C4-2B (cell line): ENCODE results near the gene ALDOC.
A peak's percentile ranks its signal among the peaks of the same experiment; 100 is the strongest.

ENCODE experiments used
- H3K27ac ChIP-seq: fragments of 450-650 bp; 2 replicates; pipeline ENCODE4 v1.5.1; 2017
- CTCF ChIP-seq: fragments of 450-650 bp; conservative IDR thresholded peaks from 2 replicates; pipeline ENCODE4 v1.5.1; 2017; ENCODE audit warnings: mild to moderate bottlenecking
- ZFX ChIP-seq: fragments of 450-650 bp; IDR thresholded peaks from 2 replicates; pipeline ENCODE4 v1.6.1; 2017

Gene ALDOC

GRCh38 chr17:28569446-28569845 is 7.2 kb downstream of the ALDOC start:
- H3K27ac ChIP-seq: no peak overlapping the region
- TF ChIP-seq CTCF: no peak
- TF ChIP-seq ZFX: no peak

GRCh38 chr17:28567604-28568003 is 9.1 kb downstream of the ALDOC start:
- TF ChIP-seq CTCF: no peak
- TF ChIP-seq ZFX: no peak
- no peak overlapping the region for H3K27ac ChIP-seq

GRCh38 chr17:28563475-28563874 is 13.2 kb downstream of the ALDOC start:
- no peak for TF ChIP-seq ZFX
- TF ChIP-seq CTCF: no peak
- H3K27ac ChIP-seq: no peak overlapping the region

GRCh38 chr17:28555022-28555421 is 21.7 kb downstream of the ALDOC start:
- no peak overlapping the region for H3K27ac ChIP-seq
- TF ChIP-seq ZFX (no peak), CTCF (no peak)

GRCh38 chr17:28554565-28554964 is 22.1 kb downstream of the ALDOC start:
- no peak overlapping the region for H3K27ac ChIP-seq
- TF ChIP-seq ZFX (no peak), CTCF (no peak)

GRCh38 chr17:28553000-28553505 is 23.6 kb downstream of the ALDOC start:
- H3K27ac ChIP-seq: no peak overlapping the region
- no peak for TF ChIP-seq ZFX
- no peak for TF ChIP-seq CTCF

- TF ChIP-seq CTCF: no peak
- TF ChIP-seq ZFX: peak; percentile 89; the same call in 1 of the 2 replicates
- peak within 1 kb of the TSS; percentile 64 for H3K27ac ChIP-seq
Measured at GRCh38 chr17:28552176-28552999, 24.3 kb downstream of the ALDOC start, which contains the start of gene UNC119. Gene UNC119 (minus strand): TSS chr17:28552624. CDS start chr17:28552557, 67 bp downstream.
